Stimulated activated CD8-positive, alpha-beta memory T cell treated with anti-CD3 and anti-CD28 coated beads, Interleukin-7, amount 100 ng/mL, for 24 hours (primary cell): Measurements from ENCODE around the gene SELE.

Experiments
- DNase-seq: peaks from one replicate; pipeline ENCODE4 v3.0.0-alpha.2; 2020; ENCODE audit warnings: low read depth

The SELE gene

DNA sequence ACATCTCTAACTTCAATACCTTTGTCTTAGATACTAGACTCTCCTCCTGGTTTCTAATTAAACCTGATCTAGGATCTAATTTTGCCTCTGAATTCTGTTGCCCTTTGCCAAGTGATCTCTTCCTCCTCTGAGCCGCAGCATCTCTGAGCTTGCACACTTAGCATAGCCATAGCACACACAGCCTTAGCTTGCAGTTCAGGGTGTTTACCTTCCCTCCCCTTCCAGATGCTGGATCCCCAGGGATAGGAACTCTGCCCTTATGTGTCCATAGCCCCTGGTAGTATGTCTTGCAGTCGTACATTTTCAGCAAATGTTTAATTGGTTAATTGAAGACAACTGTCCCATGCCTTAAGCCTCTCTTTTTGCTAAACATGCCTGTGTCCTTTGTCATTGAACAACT lies 52.7 kb downstream of the SELE start:
- DNase-seq: no peak

DNA sequence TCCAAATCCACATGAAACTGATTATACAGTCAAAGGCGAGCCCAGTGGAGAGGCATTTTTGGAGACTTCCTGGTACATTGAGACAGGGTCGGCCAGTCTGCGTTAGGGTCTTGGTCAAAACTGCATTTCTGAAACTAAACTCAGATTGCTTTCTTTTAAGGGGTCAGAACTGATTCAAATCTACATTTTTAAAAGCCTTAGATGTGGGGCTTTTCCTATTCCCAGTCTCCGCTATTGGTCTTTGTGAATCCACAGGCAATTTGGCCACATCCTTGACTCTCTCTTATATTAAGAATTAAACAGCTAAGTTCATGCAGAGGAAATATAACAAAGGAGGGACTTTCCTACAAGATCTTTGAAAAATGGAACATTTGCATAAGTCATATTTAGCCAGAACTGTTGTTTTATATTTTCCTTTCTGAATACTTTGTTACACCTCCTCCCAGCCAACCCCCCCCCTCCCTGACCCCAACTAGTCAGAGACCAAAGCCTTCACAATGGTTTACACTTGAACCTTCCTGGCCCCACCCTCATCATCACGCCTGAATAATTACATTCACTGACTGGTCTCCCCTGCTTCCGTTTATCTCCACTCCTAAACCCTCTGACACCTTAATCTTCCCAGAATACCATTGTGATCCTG lies 53.4 kb downstream of the SELE start:
- no peak for DNase-seq

DNA sequence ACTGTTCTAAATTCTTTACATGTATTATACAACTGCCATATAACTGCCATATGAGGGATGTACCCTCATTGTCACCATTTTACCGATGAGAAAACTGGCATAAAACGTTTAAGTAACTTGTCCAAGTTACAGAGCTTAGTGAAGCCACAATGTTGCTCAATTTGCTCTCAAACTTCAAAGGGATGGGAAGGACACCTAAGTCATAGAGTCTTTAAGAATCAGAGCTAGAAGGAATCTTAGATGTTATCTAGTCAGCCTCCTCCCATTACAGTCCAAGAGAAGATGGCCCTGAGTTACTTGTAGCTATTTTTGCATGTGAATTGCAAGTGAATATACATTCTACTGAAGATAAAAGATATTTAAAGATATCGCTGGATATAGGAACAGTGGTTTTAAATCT lies 54.2 kb downstream of the SELE start:
- DNase-seq: no peak

DNA sequence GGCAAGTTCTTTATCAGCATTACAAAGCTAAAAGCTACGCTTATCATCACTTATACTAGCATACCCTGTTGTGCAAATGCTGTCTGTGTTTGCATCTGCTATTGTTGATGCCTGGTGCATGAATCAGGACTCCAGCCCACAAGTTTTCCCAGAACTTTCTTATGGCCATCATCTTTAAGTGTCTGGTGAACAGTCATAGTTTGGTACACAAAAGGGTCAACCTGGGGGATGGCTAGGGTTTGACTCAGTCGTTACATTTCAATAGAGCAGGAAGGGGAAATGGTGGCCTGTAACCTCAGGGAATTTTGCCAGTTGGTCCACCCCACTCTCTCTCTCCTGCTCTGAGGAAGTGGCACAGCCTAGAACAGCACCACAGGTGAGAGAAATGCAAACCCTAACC lies 57.9 kb downstream of the SELE start:
- DNase-seq: no peak
